ENCODE measurements around the gene MAGEA9B. TPM values are rescaled to one million over a fixed set of nuclear protein-coding genes. Genes with fewer than 3 reads are reported as not detected.

MAGEA9B gene
- total and polyA plus RNA-seq, 2 experiments from 2014 or later, result 0.33 TPM; not detected in 1

DNA sequence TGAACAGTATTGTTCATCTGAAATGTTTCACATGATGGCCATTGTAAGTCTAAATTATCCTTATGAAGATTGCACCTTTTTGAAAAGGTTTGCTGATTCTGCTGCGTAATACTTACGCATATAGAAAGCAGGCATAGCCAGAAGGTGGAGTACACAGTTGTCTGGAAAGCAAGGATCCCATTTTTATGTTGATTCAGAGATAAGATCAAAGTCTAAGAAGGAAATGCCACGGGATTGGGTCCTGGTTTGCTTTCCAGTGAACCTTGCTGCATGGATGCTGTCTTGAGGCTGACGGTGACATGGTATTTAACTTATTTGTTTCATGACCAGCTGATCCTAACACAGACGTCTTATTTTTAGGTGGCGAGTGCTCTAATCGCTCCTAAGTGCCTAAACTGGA, 15.5 kb downstream of the MAGEA9B start:
- no peak overlapping the region for H3K27ac ChIP-seq
- H3K36me3 ChIP-seq (replicated peaks; ENCODE audit: insufficient read depth, low read depth), result no peaks in the 10 kb centered on the region
- no peak overlapping the region for H2AFZ ChIP-seq
- no peaks in the 10 kb centered on the region for H3K79me2 ChIP-seq
- H3K4me3 ChIP-seq, result no peak overlapping the region
- H3K4me2 ChIP-seq, result no peak overlapping the region
- 55% methylated on average over 7 of the region's 7 CpGs for WGBS (ENCODE audit: low lambda C conversion rate, missing lambda C conversion rate)
- no peaks in the 10 kb centered on the region for H3K4me1 ChIP-seq (ENCODE audit: insufficient read depth)
- no peaks in the 10 kb centered on the region for H3K9me3 ChIP-seq (ENCODE audit: low read depth)
- no peaks in the 10 kb centered on the region for H3K9me2 ChIP-seq (replicated peaks; ENCODE audit: insufficient read depth)
- H4K20me1 ChIP-seq (ENCODE audit: insufficient read depth, poor library complexity, severe bottlenecking), result no peaks in the 10 kb centered on the region
- DNase-seq (ENCODE audit: low spot score), result peak; percentile 4
- TF ChIP-seq CTCF (IDR thresholded peaks at IDR 0.05; ENCODE audit: poor library complexity) (no peak), EZH2phosphoT487 (IDR thresholded peaks at IDR 0.05; ENCODE audit: low read depth, severe bottlenecking, unreplicated experiment) (no peak), EZH2 (IDR thresholded peaks at IDR 0.05; ENCODE audit: borderline replicate concordance) (no peak)
- no peaks in the 10 kb centered on the region for H3K27me3 ChIP-seq

- Histone ChIP-seq H3K27me3 (no peaks in the 10 kb centered on the region), H3K27ac (no peak overlapping the region), H3K79me2 (no peaks in the 10 kb centered on the region), H3K4me3 (no peak overlapping the region), H3K4me2 (no peak overlapping the region), H3K9me3 (ENCODE audit: low read depth) (no peaks in the 10 kb centered on the region), H2AFZ (no peak overlapping the region), H4K20me1 (ENCODE audit: insufficient read depth, poor library complexity, severe bottlenecking) (no peaks in the 10 kb centered on the region), H3K36me3 (replicated peaks; ENCODE audit: insufficient read depth, low read depth) (no peaks in the 10 kb centered on the region), H3K9me2 (replicated peaks; ENCODE audit: insufficient read depth) (no peaks in the 10 kb centered on the region), H3K4me1 (ENCODE audit: insufficient read depth) (no peaks in the 10 kb centered on the region)
- TF ChIP-seq CTCF (IDR thresholded peaks at IDR 0.05; ENCODE audit: poor library complexity) (no peak), EZH2 (IDR thresholded peaks at IDR 0.05; ENCODE audit: borderline replicate concordance) (no peak)
- peak; percentile 44 for DNase-seq (ENCODE audit: low spot score)
- 48% methylated on average over 6 of the region's 6 CpGs for WGBS (ENCODE audit: low lambda C conversion rate, missing lambda C conversion rate)
Observed at GRCh38 chrX:149570668-149571067, 16.6 kb downstream of the MAGEA9B start.

DNA sequence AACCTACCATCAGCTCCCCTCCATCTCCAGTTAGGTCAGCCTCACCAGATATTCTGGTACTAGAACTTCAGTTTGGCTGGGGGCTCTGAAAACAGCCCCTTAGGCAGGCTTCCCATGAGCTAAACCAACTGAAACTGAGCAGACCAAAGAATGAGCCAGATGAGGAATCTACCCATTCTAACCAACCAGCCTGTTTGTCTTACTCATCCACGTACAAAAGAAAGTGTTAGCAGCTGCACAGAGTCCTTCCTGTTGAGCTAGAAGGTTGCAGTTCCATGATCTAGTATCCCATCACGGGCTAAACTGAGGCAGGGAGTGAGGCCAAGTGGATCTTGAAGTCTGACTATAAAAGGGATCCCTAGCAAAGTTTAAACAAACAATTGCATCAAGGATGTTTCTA, 17.5 kb downstream of the MAGEA9B start:
- H3K4me2 ChIP-seq, result no peak overlapping the region
- DNase-seq (ENCODE audit: low spot score), result no peak
- no peak overlapping the region for H3K27ac ChIP-seq
- no peak overlapping the region for H3K4me3 ChIP-seq
- no peaks in the 10 kb centered on the region for H3K36me3 ChIP-seq (replicated peaks; ENCODE audit: insufficient read depth, low read depth)
- H3K27me3 ChIP-seq, result no peaks in the 10 kb centered on the region
- no peaks in the 10 kb centered on the region for H3K9me3 ChIP-seq (ENCODE audit: low read depth)
- TF ChIP-seq CTCF (IDR thresholded peaks at IDR 0.05; ENCODE audit: poor library complexity) (no peak), EZH2phosphoT487 (IDR thresholded peaks at IDR 0.05; ENCODE audit: low read depth, severe bottlenecking, unreplicated experiment) (no peak), EZH2 (IDR thresholded peaks at IDR 0.05; ENCODE audit: borderline replicate concordance) (no peak)
- H3K9me2 ChIP-seq (replicated peaks; ENCODE audit: insufficient read depth), result no peaks in the 10 kb centered on the region
- WGBS (ENCODE audit: low lambda C conversion rate, missing lambda C conversion rate), result 59% methylated on average over 2 of the region's 2 CpGs
- H3K79me2 ChIP-seq, result no peaks in the 10 kb centered on the region
- H2AFZ ChIP-seq, result no peak overlapping the region
- no peaks in the 10 kb centered on the region for H4K20me1 ChIP-seq (ENCODE audit: insufficient read depth, poor library complexity, severe bottlenecking)
- H3K4me1 ChIP-seq (ENCODE audit: insufficient read depth), result no peaks in the 10 kb centered on the region

All from hepatocyte (in vitro differentiated cells).